Thyroid gland (tissue), 4 donors: ENCODE measurements around the gene FBXO27.

Experiments used
- CTCF ChIP-seq, 6 experiments: fragments of 200-600 bp in 3 of 6; fragments of 450-650 bp in 3 of 6; sonication (generic) in 3 of 6; IDR thresholded peaks; one replicate each; pipeline ENCODE4 v1.5.1; 2016 to 2019; ENCODE audit warnings: antibody characterized with exemption in 6 of 6, mild to moderate bottlenecking in 2 of 6, inconsistent platforms in 1 of 6, moderate library complexity in 1 of 6
- POLR2A ChIP-seq, 2 donors: fragments of 450-650 bp; IDR thresholded peaks; one replicate each; pipeline ENCODE4 v1.6.1; 2017; ENCODE audit warnings: antibody characterized with exemption in 2 of 2, mild to moderate bottlenecking in 2 of 2, moderate library complexity in 1 of 2

- TF ChIP-seq CTCF (IDR thresholded peaks at IDR 0.05) (no peak), POLR2A (IDR thresholded peaks at IDR 0.05) (no peak)
These were observed 14.7 kb upstream of the FBXO27 start for GRCh38 chr19:39047073-39047472.
